T-cell (primary cell): ENCODE data around the gene RTN4R. TPM values are rescaled to one million over a fixed set of nuclear protein-coding genes. Genes with fewer than 3 reads are reported as not detected.

Source experiments
- ATAC-seq, 4 experiments: fragments of 200-7000 bp in 3 of 4; fragments of 150-1000 bp in 1 of 4; cut with Tn5 transposase; replicated peaks in 1 of 4; 1 replicate in 3 of 4; 2 replicates in 1 of 4; pipeline ENCODE4 v1.10.0; 2021; ENCODE audit warnings: moderate library complexity in 3 of 4, mild to moderate bottlenecking in 2 of 4, moderate number of reproducible peaks in 1 of 4
- CTCF ChIA-PET, 2 donors: fragments of 300-600 bp; sonication (Branson Sonifier 250); formaldehyde crosslinking; loops; one replicate each; lab custom pipeline; 2022; ENCODE audit warnings: antibody characterized with exemption in 2 of 2; lab: Charles Lee
- POLR2A ChIA-PET, 2 donors: fragments of 300-600 bp; sonication (Branson Sonifier 250); formaldehyde crosslinking; loops; one replicate each; lab custom pipeline; 2022; ENCODE audit warnings: antibody characterized with exemption in 2 of 2; lab: Charles Lee
- DNase-seq, 35 experiments: peaks; one replicate each; pipeline versions ENCODE4 v3.0.0 to v3.0.0-alpha.2; 2013 to 2023
- H3K27ac ChIP-seq: one replicate; pipeline ENCODE4 v1.5.1; 2013; ENCODE audit warnings: low read length
- H3K27me3 ChIP-seq, 2 experiments: replicated peaks in 1 of 2; 1 replicate in 1 of 2; 2 replicates in 1 of 2; pipeline versions ENCODE4 v1.6.1 to v1.7.0; 2013; ENCODE audit warnings: low read length in 1 of 2, mixed read lengths in 1 of 2; ENCODE audit not compliant: control insufficient read depth in 2 of 2, insufficient read depth in 2 of 2; ENCODE audit errors: extremely low read depth in 1 of 2
- H3K36me3 ChIP-seq, 2 donors: 1 replicate in 1 of 2; 2 replicates in 1 of 2; pipeline versions ENCODE4 v1.6.1 to v1.7.0; 2013; ENCODE audit warnings: low read length in 1 of 2; ENCODE audit not compliant: control insufficient read depth in 2 of 2, insufficient read depth in 1 of 2; ENCODE audit errors: extremely low read depth in 1 of 2
- H3K4me1 ChIP-seq, 2 experiments: 1 replicate in 1 of 2; 2 replicates in 1 of 2; pipeline versions ENCODE4 v1.6.1 to v1.7.0; 2013; ENCODE audit warnings: low read length in 2 of 2, mixed read lengths in 1 of 2; ENCODE audit not compliant: insufficient read depth in 2 of 2, control insufficient read depth in 1 of 2; ENCODE audit errors: extremely low read depth in 1 of 2
- H3K4me3 ChIP-seq, 2 donors: 1 replicate in 1 of 2; 2 replicates in 1 of 2; pipeline versions ENCODE4 v1.5.1 to v1.7.0; 2013; ENCODE audit warnings: mild to moderate bottlenecking in 2 of 2, low read length in 1 of 2, moderate library complexity in 1 of 2; ENCODE audit not compliant: control insufficient read depth in 1 of 2; ENCODE audit errors: extremely low read depth in 1 of 2
- H3K9me3 ChIP-seq: 2 replicates; pipeline ENCODE4 v1.7.0; 2013
- H3K27ac Mint-ChIP-seq, 2 donors: one replicate each; pipeline ENCODE4 v1.8.0; 2020 to 2021; ENCODE audit warnings: mild to moderate bottlenecking in 2 of 2, mixed read lengths in 2 of 2
- H3K27me3 Mint-ChIP-seq, 2 donors: one replicate each; pipeline ENCODE4 v1.8.0; 2021 to 2022; ENCODE audit warnings: mixed read lengths in 2 of 2
- H3K36me3 Mint-ChIP-seq: one replicate; pipeline ENCODE4 v1.8.0; 2021; ENCODE audit warnings: mixed read lengths
- H3K4me1 Mint-ChIP-seq, 3 donors: one replicate each; pipeline ENCODE4 v1.8.0; 2020 to 2022; ENCODE audit warnings: mixed read lengths in 3 of 3, mild to moderate bottlenecking in 1 of 3
- H3K4me3 Mint-ChIP-seq, 3 donors: one replicate each; pipeline ENCODE4 v1.8.0; 2020 to 2022; ENCODE audit warnings: mild to moderate bottlenecking in 3 of 3, mixed read lengths in 3 of 3, moderate library complexity in 3 of 3
- H3K9me3 Mint-ChIP-seq, 3 donors: one replicate each; pipeline ENCODE4 v1.8.0; 2020 to 2022; ENCODE audit warnings: mixed read lengths in 3 of 3
- WGBS: methylation state at CpG from one replicate; pipeline ENCODE4 v1.1.5; 2013; ENCODE audit warnings: missing lambda C conversion rate; ENCODE audit not compliant: insufficient coverage; 5-methylcytosine and 5-hydroxymethylcytosine counted together
- total RNA-seq, 35 experiments: library from RNA in 6 of 35; stranded (reverse) in 6 of 35; fragments of 120-200 nt in 1 of 35; gene quantifications; one replicate each; pipeline versions ENCODE4 v1.2.1 to v1.2.4 and lab custom pipeline; 2013 to 2026

Gene RTN4R
- total RNA-seq, 5 donors from 2014 or later (not counting 1 experiment from before 2014, with no cell fraction given) = 0.33 to 4.1 (median 2.5) TPM

DNA sequence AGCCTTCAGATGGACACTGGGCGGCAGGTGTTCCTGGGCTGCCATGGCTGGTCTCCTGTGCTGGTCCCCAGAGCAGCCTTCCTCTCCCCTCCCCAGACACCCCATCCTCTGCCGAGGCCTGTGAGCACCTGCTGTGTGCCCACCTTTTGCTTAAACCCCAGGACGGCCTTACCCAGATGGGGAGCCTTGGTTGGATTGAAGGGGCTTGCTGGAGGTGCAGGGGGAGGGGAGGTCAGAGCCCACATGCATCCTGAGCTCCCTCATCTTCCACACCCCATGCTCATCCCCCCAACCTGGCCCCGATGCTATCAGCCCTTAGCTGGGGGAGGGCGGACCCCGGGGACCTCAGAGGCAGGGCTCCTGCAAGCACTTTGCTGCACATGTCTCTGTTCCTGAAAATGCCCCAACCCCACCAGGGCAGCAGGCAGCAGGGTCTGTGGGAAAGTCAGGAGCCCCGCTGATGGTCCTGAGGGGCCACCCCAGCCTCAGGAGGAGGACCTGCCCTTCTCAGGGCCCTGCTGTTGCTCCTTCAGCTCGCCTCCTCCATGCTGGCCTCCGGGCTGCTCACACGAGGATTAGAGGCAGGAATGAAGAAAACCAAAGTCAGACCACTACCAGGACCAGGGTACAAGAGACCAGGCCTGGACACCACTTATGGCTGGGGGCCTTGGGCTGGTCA, 75.7 kb downstream of the RTN4R start:
- H3K4me1 Mint-ChIP-seq = no peaks in the 10 kb centered on the region
- no peaks in the 10 kb centered on the region for H3K9me3 Mint-ChIP-seq
- ATAC-seq (no peak), DNase-seq (no peak)
- Histone ChIP-seq H3K9me3 (no peaks in the 10 kb centered on the region), H3K27me3 (peaks cover 0 to 3% of the 10 kb centered on the region in 2 experiments), H3K36me3 (no peaks in the 10 kb centered on the region), H3K4me3 (no peak overlapping the region), H3K4me1 (peaks cover 0 to 3% of the 10 kb centered on the region in 2 experiments), H3K27ac (no peak overlapping the region)
- H3K27me3 Mint-ChIP-seq = no peaks in the 10 kb centered on the region
- H3K4me3 Mint-ChIP-seq = no peak overlapping the region
- ChIA-PET POLR2A (no interaction called here), CTCF (no interaction called here)
- no peaks in the 10 kb centered on the region for H3K36me3 Mint-ChIP-seq
- H3K27ac Mint-ChIP-seq = no peak overlapping the region
- WGBS = 86% methylated on average over 7 of the region's 10 CpGs

GRCh38 chr22:20191803-20192202, 76.3 kb downstream of the RTN4R start:
- peaks cover 0 to 3% of the 10 kb centered on the region in 2 experiments for H3K27me3 ChIP-seq
- H3K4me1 ChIP-seq = peaks cover 0 to 3% of the 10 kb centered on the region in 2 experiments
- ATAC-seq (peak in 1 of 4 experiments; percentile 15), DNase-seq (no peak)
- Mint-ChIP-seq H3K9me3 (no peaks in the 10 kb centered on the region), H3K4me3 (no peak overlapping the region), H3K4me1 (no peaks in the 10 kb centered on the region), H3K27ac (no peak overlapping the region), H3K27me3 (no peaks in the 10 kb centered on the region), H3K36me3 (no peaks in the 10 kb centered on the region)
- WGBS = 80% methylated on average over 6 of the region's 8 CpGs
- no peaks in the 10 kb centered on the region for H3K9me3 ChIP-seq
- ChIA-PET POLR2A (no interaction called here), CTCF (no interaction called here)
- H3K36me3 ChIP-seq = no peaks in the 10 kb centered on the region
- no peak overlapping the region for H3K4me3 ChIP-seq
- H3K27ac ChIP-seq = no peak overlapping the region

Other genes starting within 250 kb of the RTN4R start
- gene TANGO2, start 247.2 kb downstream of the RTN4R start, total RNA-seq = 10 to 100 TPM; 29.9 to 48.4 (median 43.7) TPM
- 10 to 100 TPM; 38.4 to 48.1 (median 45.1) TPM for gene DGCR8, start 188.1 kb downstream of the RTN4R start, total RNA-seq
- 10 to 100 TPM; 64.0 to 81.1 (median 75.4) TPM for gene RANBP1, start 152.2 kb downstream of the RTN4R start, total RNA-seq
- 100 to 1,000 TPM in 3 of 5 donors, 10 to 100 TPM in 2; 87.6 to 136 (median 123) TPM for gene TRMT2A, start 151.1 kb downstream of the RTN4R start, total RNA-seq
- 100 to 1,000 TPM in 1 of 5 donors, 10 to 100 TPM in 4; 68.4 to 102 (median 92.1) TPM for gene ZDHHC8, start 136.5 kb downstream of the RTN4R start, total RNA-seq
- gene CCDC188, start 117.3 kb downstream of the RTN4R start, total RNA-seq = under 1 TPM in 3 of 5 donors, not detected in 2; 0.18 to 0.66 (median 0.58) TPM
- 10 to 100 TPM; 34.9 to 50.7 (median 46.7) TPM for gene DGCR6L, start 51.7 kb upstream of the RTN4R start, total RNA-seq
- 10 to 100 TPM in 3 of 5 donors, 1 to 10 TPM in 2; 6.8 to 19.7 (median 17.3) TPM for gene ZNF74, start 125.8 kb upstream of the RTN4R start, total RNA-seq
- gene SCARF2, start 169.5 kb upstream of the RTN4R start, total RNA-seq = 1 to 10 TPM; 1.6 to 3.1 (median 2.9) TPM
- 10 to 100 TPM; 42.0 to 57.8 (median 47.1) TPM for gene KLHL22, start 227.5 kb upstream of the RTN4R start, total RNA-seq
- gene MED15, start 239.3 kb upstream of the RTN4R start, total RNA-seq = 100 to 1,000 TPM; 214 to 317 (median 262) TPM